A673 (cell line): ENCODE measurements around the gene CNTRL.

Experiments used
- CTCF ChIP-seq: fragments of 300-800, 200-600 bp; sonication (generic); conservative IDR thresholded peaks from 2 replicates; pipeline ENCODE4 v1.5.1; 2017; ENCODE audit warnings: low read depth, mild to moderate bottlenecking, antibody characterized with exemption, low read length, moderate library complexity, mixed read lengths
- EZH2 ChIP-seq: fragments of 200-600 bp; sonication (generic); IDR thresholded peaks from 2 replicates; pipeline ENCODE4 v1.6.1; 2017; ENCODE audit warnings: borderline replicate concordance, low read depth, mild to moderate bottlenecking, mixed read lengths, antibody characterized with exemption, low read length; ENCODE audit not compliant: poor library complexity, severe bottlenecking

- TF ChIP-seq CTCF: no peak
- TF ChIP-seq EZH2: no peak
These were observed 151.4 kb downstream of the CNTRL start for GRCh38 chr9:121226175-121226574.
